Femur (tissue), 1 donor: ENCODE results near the gene POLR2L.

Source experiments
- DNase-seq: peaks from one replicate; pipeline ENCODE4 v3.0.0-alpha.2; 2017

The POLR2L gene

DNA sequence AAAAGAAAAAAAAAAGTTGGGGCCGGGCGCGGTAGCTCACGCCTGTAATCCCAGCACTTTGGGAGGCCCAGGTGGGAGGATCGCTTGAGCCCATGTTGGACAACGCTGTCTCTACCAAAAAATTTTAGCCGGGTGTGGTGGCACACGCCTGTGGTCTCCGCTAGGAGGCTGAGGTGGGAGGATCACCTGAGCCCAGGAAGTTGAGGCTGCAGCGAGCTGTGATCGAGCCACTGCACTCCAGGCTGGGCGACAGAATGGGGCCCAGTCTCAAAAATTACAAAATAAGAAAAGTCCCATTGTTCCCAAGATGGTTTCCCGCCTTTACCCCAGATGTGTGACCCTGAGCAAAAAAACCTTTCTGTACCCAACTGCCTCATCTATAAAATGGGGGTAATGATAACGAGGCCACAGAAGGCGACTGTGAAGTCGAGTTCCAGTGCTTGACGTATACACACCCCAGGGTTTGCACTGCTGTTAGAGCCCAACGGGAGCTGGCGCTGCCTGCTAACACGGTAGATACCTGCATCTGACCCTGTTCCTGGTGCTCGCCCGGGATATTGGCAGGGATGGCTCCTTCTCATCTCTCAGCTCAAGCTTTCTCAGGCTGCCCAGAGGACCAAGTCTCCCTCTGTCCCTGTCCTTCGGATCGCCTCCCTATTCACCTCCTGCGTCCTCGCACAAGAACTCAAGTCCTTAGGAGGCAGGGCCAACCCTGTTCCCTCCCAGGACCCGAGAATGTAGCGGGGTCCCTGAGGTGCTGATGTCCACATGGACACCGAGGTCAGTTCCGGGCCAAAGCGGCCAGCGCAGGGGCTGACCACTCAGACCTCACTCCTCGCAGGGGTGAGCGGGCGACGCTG lies 33.7 kb downstream of the POLR2L start:
- DNase-seq, result no peak

DNA sequence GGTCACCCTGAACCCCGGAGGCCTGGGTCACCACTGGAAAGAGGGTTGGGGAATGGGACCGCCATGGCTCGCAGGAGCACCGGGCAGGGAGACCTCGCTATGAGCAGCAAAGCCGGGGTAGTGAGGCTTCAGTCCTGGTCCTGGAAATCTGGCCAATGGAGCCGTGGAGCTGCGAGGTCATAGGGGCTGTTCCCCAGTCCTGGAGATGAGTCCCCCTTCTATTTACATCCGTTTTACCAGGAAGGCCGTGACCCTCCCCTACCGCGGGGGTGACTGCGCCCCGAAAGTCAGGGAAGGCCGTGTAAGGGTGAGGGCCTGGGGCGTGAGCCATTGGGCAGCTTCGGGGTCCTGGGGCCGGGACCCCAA lies 37.7 kb downstream of the POLR2L start:
- no peak for DNase-seq

DNA sequence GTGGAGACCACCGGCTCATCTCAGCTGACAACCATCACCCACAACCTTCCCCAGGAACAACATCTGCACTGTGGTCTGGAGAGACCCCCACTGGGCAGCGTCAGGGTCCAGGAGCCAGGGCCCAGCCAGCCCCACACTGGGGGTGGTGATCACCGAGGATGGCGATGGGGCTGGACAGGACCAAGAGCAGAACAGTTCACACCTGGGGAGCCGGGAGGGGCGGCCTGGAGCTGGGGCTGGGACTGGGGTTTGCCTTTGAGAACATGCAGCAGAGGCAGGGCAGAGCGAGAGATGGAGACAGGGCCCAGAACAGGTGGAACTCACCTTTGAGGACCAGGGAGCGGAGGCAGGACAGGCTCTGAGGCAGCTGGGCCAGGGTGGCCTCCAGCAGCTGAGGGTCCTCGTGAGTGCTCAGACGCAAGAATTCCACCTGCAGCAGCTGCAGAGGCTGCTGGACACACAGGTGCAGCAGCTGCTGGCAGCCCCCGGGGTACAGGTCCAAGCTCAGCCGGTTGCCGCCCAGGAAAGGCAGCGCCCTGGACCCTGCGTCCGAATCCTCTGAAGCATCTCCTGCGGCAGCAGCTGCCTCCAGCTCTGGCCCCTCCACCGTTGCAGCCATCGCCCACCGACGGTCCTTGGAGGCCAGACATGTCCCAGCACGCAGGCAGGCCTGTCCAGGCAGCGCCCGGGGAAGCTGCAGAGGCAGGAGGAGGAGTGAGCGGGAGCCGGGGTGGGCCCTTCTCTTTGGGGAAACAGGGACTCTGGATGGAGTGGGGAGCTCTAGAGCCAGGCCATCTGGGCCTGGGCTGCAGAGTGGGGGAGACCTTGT lies 38.3 kb downstream of the POLR2L start:
- no peak for DNase-seq

DNA sequence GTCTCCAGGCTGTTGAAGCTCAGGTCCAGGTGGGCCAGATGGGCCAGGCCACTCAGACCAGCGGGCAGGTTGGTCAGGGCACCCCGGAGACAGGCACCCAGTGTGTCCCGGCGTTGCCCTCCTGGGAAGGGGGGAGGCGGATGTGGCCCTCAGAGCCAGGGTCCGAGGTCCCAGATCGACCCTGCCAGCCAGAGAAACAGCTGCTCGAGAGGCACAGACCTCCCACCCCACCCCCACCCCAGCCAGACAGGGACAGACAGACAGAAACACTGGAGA lies 38.9 kb downstream of the POLR2L start:
- no peak for DNase-seq

DNA sequence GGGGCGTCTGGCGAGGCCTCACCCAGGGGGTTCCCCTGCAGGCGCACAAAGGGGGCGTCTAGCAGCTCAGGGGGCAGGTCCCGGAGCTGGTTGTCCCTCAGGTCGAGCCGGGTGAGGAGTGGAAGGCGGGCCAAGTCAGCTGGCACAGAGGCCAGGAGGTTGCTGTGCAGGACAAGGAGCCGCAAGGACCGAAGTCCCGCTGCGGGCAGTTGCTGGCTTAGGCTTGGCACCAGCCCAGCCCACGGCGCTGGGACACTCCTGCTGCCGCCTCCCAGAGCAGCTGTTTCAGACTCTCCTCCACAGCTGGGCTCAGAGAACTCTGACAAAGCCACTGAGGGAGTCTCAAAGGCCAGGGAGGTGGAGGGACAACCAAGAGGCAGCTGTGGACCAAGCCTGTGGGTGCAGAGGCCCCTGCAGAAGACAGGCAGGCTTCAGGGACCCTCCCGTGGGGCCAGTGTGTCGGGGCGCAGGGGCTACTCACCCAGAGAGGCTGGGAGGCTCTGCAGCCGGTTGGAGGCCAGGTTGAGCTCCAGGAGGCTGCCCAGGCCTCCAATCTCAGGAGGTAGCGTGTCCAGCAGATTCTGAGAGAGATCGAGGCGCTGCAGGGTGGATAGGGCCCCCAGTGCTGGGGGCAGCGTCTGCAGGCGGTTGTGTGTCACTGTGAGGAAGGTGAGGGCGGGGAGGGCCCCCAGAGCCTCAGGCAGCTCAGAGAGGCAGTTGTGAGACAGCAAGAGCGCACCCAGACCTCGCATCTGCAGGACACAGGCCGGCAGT lies 39.4 kb downstream of the POLR2L start:
- no peak for DNase-seq

DNA sequence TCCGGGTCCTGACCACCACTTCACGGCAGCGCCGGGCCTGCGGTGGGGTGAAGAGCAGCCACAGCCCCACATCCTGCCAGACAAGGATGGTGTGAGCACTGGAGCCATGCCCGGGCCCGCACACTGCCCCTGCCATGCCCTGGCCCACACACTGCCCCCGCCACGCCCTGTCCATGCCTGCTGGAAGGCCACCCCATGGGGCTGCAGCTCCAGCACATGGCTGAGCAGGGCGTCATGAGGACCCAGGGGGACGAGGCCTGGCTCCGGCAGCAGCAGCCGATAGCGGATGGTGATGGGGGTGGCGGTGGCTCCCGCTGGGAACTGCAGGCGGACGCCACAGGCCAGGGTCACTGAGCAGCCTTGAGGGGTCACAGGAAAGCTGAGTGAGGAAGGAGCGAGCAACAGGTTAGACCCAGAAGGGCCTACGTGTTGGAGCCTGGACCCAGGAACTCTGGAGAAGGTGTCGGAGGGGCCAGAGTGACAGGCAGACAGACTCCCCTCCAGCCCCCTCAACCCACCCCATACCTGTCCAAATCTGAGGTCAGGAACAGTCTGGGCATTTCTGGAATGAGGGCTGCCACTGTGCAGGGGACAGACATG lies 40.2 kb downstream of the POLR2L start:
- no peak for DNase-seq

DNA sequence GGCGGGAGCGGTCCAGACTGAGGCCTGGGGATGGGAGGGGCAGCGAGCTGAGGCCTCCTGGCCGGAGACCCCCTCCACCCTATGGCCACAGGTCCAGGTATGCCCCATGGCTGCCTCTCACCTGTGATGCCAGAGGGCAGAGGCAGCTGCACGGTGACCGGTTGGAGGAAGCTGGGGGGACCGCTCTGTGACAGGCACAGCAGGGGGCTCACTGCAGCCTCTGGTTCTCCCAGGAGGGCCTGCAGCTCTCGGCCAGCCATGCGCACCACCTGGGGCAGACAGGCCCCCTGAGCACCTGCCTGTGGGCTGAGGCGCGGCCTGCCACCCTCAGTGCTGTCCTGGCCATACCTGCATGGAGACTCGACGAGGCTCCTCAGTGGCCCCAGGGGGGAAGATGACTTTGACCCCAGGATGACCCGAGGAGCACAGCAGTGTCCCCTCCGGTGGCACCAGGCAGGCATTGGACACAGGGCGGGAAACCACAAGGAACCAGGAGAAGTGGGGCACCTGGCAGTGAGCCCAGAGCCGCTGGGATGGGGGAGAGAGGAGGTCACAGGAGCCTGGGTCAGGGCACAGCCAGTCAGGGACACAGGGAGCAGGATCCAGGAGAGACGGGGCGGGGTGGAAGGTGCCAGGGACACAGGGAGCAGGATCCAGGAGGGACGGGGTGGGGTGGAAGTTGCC lies 41.1 kb downstream of the POLR2L start:
- no peak for DNase-seq

DNA sequence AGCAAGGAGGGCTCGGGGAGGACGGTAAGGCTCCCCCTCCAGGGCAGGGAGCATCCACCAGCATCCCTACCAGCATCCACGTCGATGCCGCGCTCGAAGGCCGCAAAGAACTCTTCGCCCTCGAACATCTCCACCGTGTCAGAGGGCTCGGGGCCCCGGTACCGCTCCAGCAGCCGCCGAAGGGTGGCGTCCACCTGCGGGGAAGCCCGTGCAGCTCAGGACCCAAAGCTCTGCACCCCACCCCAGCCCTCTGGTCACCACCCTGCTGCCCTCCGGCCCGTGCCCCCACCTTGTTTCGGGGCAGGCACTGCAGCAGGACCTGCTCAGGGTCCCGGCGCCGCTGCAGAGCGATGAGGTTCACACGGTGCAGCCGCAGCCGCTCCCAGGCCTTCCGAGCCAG lies 41.9 kb downstream of the POLR2L start:
- no peak for DNase-seq

DNA sequence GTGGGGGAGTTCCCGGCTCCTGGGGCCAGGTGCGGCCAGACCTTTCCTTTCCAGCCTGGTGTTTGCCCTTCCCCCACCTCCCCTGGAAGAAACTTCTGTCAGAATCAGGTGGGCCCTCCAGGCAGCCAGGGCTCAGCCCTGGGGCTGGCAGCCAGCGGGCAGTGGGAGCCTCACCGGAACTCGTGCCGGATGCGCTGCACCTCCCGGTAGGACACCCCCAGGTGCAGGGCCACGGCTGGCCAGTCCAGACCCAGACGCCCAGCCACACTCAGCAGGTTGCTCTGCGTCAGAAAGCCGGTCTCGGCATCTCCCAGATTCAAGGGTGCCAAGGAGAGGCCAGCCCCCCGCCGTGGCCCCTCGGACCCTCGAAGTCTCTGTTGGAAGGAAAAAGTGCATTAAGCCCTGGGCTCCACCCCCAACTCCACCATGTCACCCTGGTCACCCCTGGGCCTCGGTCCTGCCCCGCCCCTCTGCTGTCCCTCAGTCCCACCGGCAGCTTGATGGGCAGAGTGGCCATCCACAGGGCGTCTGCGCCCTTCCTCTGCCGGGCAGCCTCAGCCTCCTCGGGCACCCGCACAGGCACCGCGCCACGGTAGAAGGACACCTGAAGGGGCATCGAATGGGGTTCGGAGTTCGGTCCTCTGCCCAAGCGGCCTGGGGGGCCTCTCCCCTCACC lies 42.5 kb downstream of the POLR2L start:
- no peak for DNase-seq

DNA sequence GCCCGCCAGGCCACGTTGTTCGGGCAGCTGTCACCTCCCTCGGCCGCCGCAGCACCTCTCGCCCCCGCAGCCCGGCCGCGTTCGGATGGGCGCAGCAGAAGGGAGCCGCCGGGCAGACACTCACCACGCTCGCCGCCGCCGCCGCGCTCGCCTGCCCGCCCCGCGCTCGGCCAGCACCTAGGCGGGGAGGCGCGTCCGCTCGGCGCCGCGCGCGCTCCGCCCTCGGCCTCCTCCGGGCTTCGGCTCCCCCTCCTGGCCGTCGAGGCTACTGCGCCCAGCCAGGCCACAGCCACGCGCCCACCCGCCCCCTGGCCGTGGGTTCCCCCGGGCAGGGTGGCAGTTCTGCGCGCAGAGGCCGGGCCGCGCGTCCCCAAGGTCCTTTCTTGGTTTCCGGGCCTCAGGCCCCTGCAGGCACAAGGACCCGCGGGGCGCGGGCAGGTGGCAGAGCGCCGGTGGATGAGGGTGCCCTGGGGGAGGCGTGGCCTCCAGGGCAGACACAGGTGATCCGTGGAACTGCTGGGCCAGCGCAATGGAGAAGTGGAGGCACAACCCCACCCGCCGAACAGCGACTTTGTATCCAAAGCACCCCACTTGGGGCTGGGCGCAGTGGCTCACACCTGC lies 44.1 kb downstream of the POLR2L start, which contains the start of gene SLC25A22:
Gene SLC25A22 (minus strand): TSS at position 189 of the 621 bp plus-strand sequence. CDS start 3,275 bp downstream, outside the sequence.
- DNase-seq, result peak; percentile 87

DNA sequence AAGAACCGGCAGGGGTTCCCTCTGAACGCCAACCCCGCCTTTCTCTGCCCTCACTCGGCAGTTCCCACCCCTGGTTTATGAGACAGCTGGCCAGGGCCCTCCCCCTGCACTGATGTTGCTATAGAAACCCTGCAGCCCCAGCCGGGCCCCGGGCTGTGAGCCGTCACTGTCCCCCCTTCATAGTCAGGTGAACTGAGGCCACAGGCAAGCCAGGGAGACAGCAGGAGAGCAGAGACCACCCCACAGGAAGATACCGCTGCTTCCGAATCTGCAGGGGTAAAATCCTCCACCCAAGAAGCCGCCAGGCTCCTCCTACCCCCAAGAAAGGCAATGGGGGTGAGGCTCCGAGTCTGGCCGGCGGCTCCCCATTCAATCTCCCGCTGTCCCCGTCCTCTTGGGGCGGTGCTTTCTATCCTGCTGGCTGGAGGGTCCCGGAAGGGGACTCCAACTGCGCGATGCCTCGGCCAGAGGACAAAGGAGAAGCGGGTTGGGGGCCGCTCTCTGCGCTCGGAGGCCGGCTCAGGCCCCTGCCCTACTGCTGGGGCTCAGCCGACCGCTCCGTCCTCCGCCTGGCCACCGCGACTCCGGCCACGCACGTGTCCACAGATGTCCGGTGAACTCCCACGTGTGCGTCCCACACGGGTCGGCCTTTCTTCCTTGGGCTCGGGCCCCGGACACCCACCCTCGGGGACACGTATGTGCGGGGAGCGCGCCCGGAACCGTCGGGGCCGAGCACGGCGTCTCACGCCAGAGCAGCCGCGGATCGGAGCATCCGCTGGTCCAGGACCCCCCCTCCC lies 44.8 kb downstream of the POLR2L start:
- peak; percentile 93 for DNase-seq

DNA sequence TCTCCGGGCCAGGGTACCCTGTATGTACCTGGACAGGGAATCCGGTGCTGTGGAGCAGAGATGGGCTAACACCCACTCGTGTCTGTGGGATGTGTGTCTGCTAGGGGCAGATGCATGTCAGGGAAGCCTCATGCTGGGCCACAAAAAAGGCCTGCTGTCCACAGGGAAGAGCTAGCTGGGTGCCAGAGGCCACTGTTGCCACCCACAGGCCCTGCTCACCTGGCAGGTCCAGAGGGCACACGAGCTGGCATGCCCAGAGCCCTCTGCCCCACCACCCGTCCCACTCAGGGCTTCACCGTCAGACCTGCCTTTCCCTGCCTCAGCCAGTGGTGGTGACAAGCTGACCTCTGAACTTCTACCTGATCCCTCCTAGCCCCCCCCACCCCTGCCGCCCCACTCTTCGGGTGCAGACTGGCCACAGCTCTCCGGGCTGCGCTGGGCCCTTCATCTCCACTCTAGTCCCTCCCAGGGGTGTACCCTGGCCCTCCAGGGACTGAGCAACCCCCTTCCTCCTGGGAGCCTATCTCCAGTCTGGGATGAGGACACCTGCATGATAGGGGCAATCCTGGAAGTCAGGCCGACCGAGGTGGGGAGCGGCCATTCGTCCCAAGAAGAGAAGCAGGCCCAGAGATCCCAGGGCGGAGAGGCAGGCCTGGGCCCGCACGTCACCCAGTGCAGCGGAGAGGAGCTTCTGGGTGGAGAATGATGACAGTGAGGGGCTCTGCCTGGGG lies 45.6 kb downstream of the POLR2L start:
- no peak for DNase-seq

DNA sequence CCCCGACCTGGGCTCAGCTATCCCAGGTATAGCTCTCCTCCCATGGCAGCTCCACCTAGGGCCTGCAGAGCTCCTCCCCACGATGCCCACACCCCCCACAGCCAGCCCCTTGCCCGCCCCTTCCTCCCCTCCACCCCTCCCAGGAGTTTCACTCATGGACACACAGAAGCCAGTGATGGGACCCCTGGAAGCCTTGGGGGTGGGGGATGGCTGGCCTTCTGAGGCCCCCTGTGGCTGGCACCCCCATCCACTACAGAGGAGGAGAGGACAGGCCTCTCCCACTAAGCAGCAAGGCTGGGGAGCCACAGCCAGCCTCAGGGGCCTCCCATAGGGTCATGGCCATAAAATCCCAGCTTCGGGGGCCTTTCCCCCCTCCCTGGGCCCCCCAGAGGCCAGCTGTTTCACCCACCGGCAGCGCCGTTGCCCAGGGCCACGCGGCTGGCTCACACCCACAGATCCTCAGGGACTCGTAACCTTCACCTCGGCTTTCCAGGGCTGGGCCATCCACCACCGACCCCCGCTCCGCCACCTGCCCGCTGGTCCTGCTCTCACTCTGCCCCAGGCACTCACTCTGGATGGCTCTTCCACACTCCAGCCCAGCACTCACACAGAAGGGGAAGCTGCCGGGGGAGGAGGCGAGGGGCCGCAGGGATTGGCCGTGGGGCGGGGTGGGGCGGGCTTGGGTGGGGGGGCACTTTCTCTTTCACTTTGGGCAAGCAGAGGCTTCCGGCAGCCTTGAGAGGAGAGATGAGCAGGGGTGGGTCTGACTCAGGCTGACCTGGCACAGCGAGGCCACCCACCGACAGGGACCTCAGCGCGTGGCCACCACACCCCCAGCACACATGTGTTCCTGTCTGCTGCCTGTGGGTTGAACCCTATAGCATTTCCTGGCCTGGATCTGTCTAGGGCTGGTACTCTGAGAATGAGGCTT lies 46.4 kb downstream of the POLR2L start:
- DNase-seq, result peak; percentile 93

DNA sequence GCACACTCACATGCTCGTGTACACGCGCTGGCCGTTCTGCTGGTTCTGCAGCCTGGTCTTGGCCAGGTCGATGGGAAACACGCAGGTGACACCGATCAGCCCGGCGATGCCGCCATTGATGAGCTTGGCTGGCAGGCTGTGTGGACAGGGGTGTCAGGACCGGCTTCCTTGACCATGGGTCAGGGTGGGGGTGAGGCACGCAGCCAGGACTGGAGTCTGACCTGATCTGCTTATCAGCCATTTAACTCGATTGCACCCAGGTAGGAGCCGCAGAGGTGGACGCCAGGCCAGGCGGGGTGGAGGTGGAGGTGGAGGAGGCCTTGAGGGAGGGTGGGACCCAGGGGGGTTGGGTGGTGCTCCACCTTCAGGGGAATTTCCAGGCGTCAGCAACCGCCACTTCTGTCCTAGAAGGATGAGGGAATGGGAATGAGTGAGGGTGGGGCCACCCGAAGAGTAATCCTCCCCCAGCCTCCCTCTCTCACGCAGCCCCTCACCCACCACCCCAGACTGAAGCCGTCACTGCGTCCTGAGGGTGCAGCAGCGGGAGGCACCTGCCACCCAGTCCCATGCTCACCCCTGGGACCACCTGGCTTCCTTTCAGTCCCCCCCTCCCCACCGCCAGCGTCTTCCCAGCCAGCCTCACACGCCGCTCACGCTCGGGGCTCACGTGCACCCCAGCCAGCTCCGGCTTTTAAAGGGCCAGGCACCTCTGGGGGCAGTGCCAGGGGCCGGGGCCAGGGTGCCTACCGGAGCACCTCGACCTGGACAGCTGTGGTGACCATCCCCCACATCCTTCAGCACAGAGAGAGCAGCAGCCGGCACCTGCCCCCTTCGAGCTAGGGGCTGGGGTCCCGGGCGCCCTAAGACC lies 47.3 kb downstream of the POLR2L start:
- peak; percentile 44 for DNase-seq

DNA sequence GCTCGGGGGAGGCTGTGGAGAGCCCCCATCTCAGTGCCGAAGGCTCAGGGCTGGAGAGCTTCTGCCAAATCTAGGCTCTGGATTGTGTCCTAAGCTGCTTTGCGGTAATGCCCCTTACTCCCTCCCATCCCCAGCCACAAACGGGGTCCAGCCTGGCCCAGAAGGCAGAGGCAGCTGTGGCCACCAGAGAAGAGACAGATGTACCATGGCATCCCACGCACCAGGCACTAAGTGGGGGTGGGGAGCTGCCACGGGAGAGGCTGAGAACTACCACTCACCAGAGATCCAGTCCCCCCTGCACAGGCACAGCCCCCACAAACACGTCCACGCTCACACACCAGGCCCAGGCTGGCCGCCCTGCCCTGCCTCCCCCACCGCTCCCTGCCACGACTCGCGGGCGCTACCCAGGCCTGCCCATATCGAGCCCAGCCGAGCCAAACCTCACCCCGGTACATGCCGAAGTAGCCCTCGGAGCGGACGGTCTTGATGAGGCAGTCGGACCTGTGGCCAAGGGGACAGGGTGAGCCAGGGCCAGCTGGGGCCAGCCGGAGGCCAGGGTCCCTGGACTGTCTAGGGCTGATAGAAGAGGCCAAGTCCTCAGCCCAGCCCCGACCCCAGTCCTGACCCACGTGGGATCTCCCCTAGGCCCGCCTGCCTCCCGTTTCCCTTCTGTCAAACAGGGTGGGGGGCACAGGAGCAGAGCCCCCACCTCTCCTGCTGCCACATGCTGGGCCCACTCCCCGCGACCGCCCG lies 48.1 kb downstream of the POLR2L start:
- DNase-seq, result no peak

DNA sequence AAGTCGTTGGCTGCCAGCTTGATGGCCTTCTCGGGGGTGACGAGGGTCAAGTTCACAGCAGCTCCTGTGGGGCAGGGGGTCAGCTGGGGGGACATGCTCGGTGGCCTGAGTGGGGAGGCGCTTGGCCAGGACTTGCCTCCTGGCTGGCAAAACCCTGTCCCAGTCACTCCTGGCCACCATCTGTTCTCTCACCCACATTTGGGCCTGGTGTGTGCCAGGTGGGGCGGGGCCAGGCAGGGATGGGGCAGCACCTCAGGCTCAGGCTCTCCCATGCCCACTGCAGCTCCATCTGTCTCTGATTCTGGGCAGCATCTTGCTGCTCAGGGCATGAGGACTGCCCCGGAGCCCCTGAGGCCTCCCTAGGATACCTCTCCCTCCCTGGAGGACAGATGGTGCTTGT lies 48.8 kb downstream of the POLR2L start:
- peak; percentile 37 for DNase-seq

DNA sequence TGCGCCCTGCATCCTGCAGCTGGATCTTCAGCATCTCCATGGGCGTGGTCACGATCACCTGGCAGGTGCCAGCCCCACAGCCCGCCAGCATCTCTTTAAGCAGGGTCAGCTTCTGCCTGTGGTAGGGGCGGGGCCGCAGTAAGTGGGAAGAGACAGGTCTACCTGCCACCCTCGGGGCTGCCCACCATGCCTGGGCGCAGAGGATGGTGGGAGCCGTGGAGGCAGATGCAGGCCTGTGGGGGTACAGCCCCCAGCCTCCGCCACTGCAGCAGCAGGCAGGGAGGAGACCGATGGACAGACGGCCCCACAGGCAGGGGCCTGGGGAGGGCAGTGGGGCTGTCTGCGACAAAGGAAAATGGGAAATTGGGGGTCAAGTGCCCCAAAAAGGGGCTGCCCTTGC lies 49.5 kb downstream of the POLR2L start:
- no peak for DNase-seq
